Measurements from ENCODE around the gene DRAM1. TPM values are rescaled to one million over a fixed set of nuclear protein-coding genes. Genes with fewer than 3 reads are reported as not detected.

DRAM1 gene
- polyA plus RNA-seq, 4 donors = 16.2 to 19.7 (median 19.1) TPM

DNA sequence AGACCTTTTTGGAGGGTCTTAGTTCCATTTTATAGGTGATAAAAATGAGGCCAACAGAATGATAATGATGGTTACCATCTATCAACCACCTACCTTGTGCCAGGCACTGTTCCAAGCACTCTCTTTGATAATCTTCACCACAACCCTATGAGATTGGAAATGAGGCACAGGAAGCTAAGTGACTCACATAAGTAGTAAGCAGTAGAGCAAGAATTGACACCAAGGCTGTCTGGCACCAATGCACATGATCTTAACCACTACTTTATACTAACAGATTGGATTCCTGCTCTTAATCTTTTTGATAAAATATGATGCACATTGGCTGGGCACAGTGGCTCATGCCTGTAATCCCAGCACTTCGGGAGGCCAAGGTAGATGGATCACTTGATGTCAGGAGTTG lies 91.4 kb downstream of the DRAM1 start:
- DNase-seq (ENCODE audit: low read depth in 4 of 4, low spot score in 2 of 4) = no peak

Other genes with a start within 250 kb of the DRAM1 start
- gene CHPT1, start 179.9 kb upstream of the DRAM1 start, polyA plus RNA-seq (ENCODE audit: insufficient read length in 4 of 4) = 10 to 100 TPM; 38.5 to 45.5 (median 43.3) TPM
- gene SYCP3, start 138.1 kb upstream of the DRAM1 start, polyA plus RNA-seq (ENCODE audit: insufficient read length in 4 of 4) = 1 to 10 TPM in 2 of 4 donors, under 1 TPM in 2; 0.07 to 2.2 (median 1.2) TPM
- 10 to 100 TPM; 31.8 to 39.2 (median 35.8) TPM for gene GNPTAB, start 46.6 kb upstream of the DRAM1 start, polyA plus RNA-seq (ENCODE audit: insufficient read length in 4 of 4)
- 10 to 100 TPM; 50.8 to 65.2 (median 52.4) TPM for gene WASHC3, start 184.4 kb downstream of the DRAM1 start, polyA plus RNA-seq (ENCODE audit: insufficient read length in 4 of 4)
- 10 to 100 TPM; 27.9 to 36.7 (median 34.0) TPM for gene NUP37, start 242.5 kb downstream of the DRAM1 start, polyA plus RNA-seq (ENCODE audit: insufficient read length in 4 of 4)
- gene PARPBP, start 242.6 kb downstream of the DRAM1 start, polyA plus RNA-seq (ENCODE audit: insufficient read length in 4 of 4) = 10 to 100 TPM; 12.4 to 17.6 (median 13.4) TPM